HepG2 (cell line): ENCODE measurements around the gene INO80E. TPM values are rescaled to one million over a fixed set of nuclear protein-coding genes. Genes with fewer than 3 reads are reported as not detected.

ENCODE experiments used
- ATAC-seq: fragments of 200-7000 bp; cut with Tn5 transposase; 3 replicates; pipeline ENCODE4 v1.9.1; 2020; ENCODE audit warnings: mild to moderate bottlenecking, moderate library complexity
- BruUV-seq: library from RNA; stranded (reverse); fragments of 400-500 nt; replicated peaks from 2 replicates; lab custom pipeline; 2021; lab: Mats Ljungman, UMichigan
- CTCF ChIA-PET: fragments of 300-600 bp; formaldehyde crosslinking; extraction: SDS; loops from one replicate; lab custom pipeline; 2021; ENCODE audit warnings: low total read pairs, inconsistent platforms, low intra/inter-chr PET ratio; lab: Yijun Ruan, JAX
- POLR2A ChIA-PET: fragments of 350-600 bp; sonication (Branson Sonifier 250); formaldehyde crosslinking; loops from one replicate; lab custom pipeline; 2020; ENCODE audit warnings: antibody characterized with exemption, inconsistent platforms; lab: Yijun Ruan, JAX
- DNase-seq: peaks from one replicate; pipeline ENCODE4 v3.0.0-alpha.2; 2015; ENCODE audit warnings: low spot score
- FAIRE-seq: peaks from 3 replicates; lab custom pipeline; 2011; peaks lifted over from hg19 to GRCh38; lab: Jason Lieb, UNC
- H2AFZ ChIP-seq: one replicate; pipeline ENCODE4 v1.6.1; 2011; ENCODE audit warnings: low read length, inconsistent platforms
- H3K27ac ChIP-seq: fragments of 300-600 bp; 3 replicates; pipeline ENCODE4 v1.8.0; 2011; ENCODE audit warnings: mixed run types, mild to moderate bottlenecking, mixed read lengths, low read length, inconsistent platforms; ENCODE audit not compliant: insufficient read depth; ENCODE audit errors: extremely low read length
- H3K27me3 ChIP-seq, 2 experiments: fragments of 200-600 bp in 1 of 2; 2 replicates in 1 of 2; 3 replicates in 1 of 2; pipeline versions ENCODE4 v1.6.0 to v1.8.0; 2011; ENCODE audit warnings: low read length in 2 of 2, mild to moderate bottlenecking in 2 of 2, moderate library complexity in 2 of 2, inconsistent platforms in 1 of 2; ENCODE audit not compliant: insufficient read depth in 2 of 2, control insufficient read depth in 1 of 2
- H3K36me3 ChIP-seq, 2 experiments: fragments of 200-600 bp in 1 of 2; replicated peaks in 1 of 2; 2 replicates in 1 of 2; 3 replicates in 1 of 2; pipeline versions ENCODE4 v1.5.1 to v1.8.0; 2011; ENCODE audit warnings: low read length in 2 of 2, inconsistent platforms in 1 of 2; ENCODE audit not compliant: insufficient read depth in 2 of 2, control insufficient read depth in 1 of 2
- H3K4me1 ChIP-seq: 2 replicates; pipeline ENCODE4 v1.5.1; 2012; ENCODE audit warnings: low read length, inconsistent platforms; ENCODE audit not compliant: insufficient read depth
- H3K4me2 ChIP-seq: 2 replicates; pipeline ENCODE4 v1.6.0; 2011; ENCODE audit warnings: low read depth, low read length, inconsistent platforms
- H3K4me3 ChIP-seq, 3 experiments: fragments of 200-600 bp in 1 of 3; sonication (generic), shearing (Covaris generic) in 1 of 3; replicated peaks in 1 of 3; 2 replicates each; pipeline ENCODE4 v1.5.1; 2011 to 2016; ENCODE audit warnings: low read length in 3 of 3, inconsistent platforms in 2 of 3, low read depth in 2 of 3, mild to moderate bottlenecking in 2 of 3, control low read depth in 1 of 3, mixed read lengths in 1 of 3; ENCODE audit not compliant: insufficient read depth in 1 of 3
- H3K79me2 ChIP-seq: one replicate; pipeline ENCODE4 v1.6.1; 2011; ENCODE audit warnings: low read length, inconsistent platforms; ENCODE audit not compliant: insufficient read depth
- H3K9ac ChIP-seq: 2 replicates; pipeline ENCODE4 v1.6.0; 2011; ENCODE audit warnings: mild to moderate bottlenecking, low read depth, low read length, inconsistent platforms; ENCODE audit not compliant: insufficient read depth
- H3K9me3 ChIP-seq: 2 replicates; pipeline ENCODE4 v1.5.1; 2012; ENCODE audit warnings: mild to moderate bottlenecking, low read length
- H4K20me1 ChIP-seq: 2 replicates; pipeline ENCODE4 v1.6.0; 2011; ENCODE audit warnings: inconsistent platforms, mild to moderate bottlenecking, low read length, moderate library complexity; ENCODE audit not compliant: insufficient read depth
- AKAP8 ChIP-seq: sonication (generic); formaldehyde crosslinking; IDR thresholded peaks from 2 replicates; pipeline ENCODE4 v1.5.1; 2020; ENCODE audit warnings: mild to moderate bottlenecking, missing genetic modification reagents
- ARNT ChIP-seq: fragments of 450-650 bp; IDR thresholded peaks from 2 replicates; pipeline ENCODE4 v1.6.1; 2017
- FOXM1 ChIP-seq: sonication (generic); formaldehyde crosslinking; IDR thresholded peaks from 2 replicates; pipeline ENCODE4 v1.5.0; 2020; ENCODE audit warnings: missing genetic modification reagents
- HDAC1 ChIP-seq: sonication (generic); formaldehyde crosslinking; IDR thresholded peaks from 2 replicates; pipeline ENCODE4 v1.5.1; 2020; ENCODE audit warnings: mild to moderate bottlenecking, missing genetic modification reagents
- HNRNPK ChIP-seq: fragments of 200-400 bp; formaldehyde crosslinking; IDR thresholded peaks from 2 replicates; pipeline ENCODE4 v1.6.1; 2018; ENCODE audit warnings: low read length, low read depth, moderate library complexity, mild to moderate bottlenecking; ENCODE audit not compliant: poor library complexity, severe bottlenecking
- HOXD1 ChIP-seq: sonication (generic); formaldehyde crosslinking; IDR thresholded peaks from 2 replicates; pipeline ENCODE4 v1.5.0; 2020; ENCODE audit warnings: missing genetic modification reagents
- NFRKB ChIP-seq: fragments of 450-650 bp; IDR thresholded peaks from 2 replicates; pipeline ENCODE4 v1.6.1; 2017
- PHB2 ChIP-seq: fragments of 450-650 bp; IDR thresholded peaks from 2 replicates; pipeline ENCODE4 v1.6.1; 2018; ENCODE audit not compliant: partially characterized antibody
- PTBP1 ChIP-seq: fragments of 200-400 bp; formaldehyde crosslinking; IDR thresholded peaks from 2 replicates; pipeline ENCODE4 v1.6.1; 2018; ENCODE audit warnings: low read length, low read depth; ENCODE audit not compliant: poor library complexity, severe bottlenecking
- RFX1 ChIP-seq: fragments of 450-650 bp; IDR thresholded peaks from 2 replicates; pipeline ENCODE4 v1.6.1; 2017
- SAFB2 ChIP-seq: sonication (generic); formaldehyde crosslinking; IDR thresholded peaks from 2 replicates; pipeline ENCODE4 v1.5.1; 2020; ENCODE audit warnings: missing genetic modification reagents, low read depth, mild to moderate bottlenecking, borderline replicate concordance
- STAT5B ChIP-seq: sonication (generic); formaldehyde crosslinking; IDR thresholded peaks from 2 replicates; pipeline ENCODE4 v1.4.0; 2020; ENCODE audit warnings: missing genetic modification reagents
- ZIK1 ChIP-seq: sonication (generic); formaldehyde crosslinking; IDR thresholded peaks from 2 replicates; pipeline ENCODE4 v1.5.0; 2020; ENCODE audit warnings: mild to moderate bottlenecking, low read depth, missing genetic modification reagents, borderline replicate concordance
- WGBS: methylation state at CpG from one replicate; pipeline ENCODE4 v1.1.6; 2017; ENCODE audit warnings: low lambda C conversion rate; 5-methylcytosine and 5-hydroxymethylcytosine counted together
- in situ Hi-C: cut with HindIII; loops from 2 replicates; pipeline ENCODE4 v1.10.0; 2017; ENCODE audit warnings: low pct_unique_long_range_greater_than_20kb; ENCODE audit not compliant: extremely low pct_ligation_motif_present
- intact Hi-C: fragments of 100-400 bp; cut with micrococcal nuclease; formaldehyde crosslinking; loops from one replicate; pipeline ENCODE4 v1.10.0; 2022; ENCODE audit not compliant: unreplicated experiment
- polyA plus RNA-seq, 8 experiments: library from polyadenylated mRNA; depleted of rRNA in 3 of 8; stranded (reverse) in 7 of 8; unstranded in 1 of 8; fragments of >200 nt; fragmentation: Illumina TruSeq in 4 of 8; extraction: Trizol in 4 of 8; gene quantifications; 2 replicates each; pipeline versions ENCODE4 v1.2.1 to v1.2.3, GENCODE V29; 2011 to 2016; ENCODE audit warnings: low read depth in 4 of 8, missing spikeins in 1 of 8, mixed read lengths in 1 of 8; ENCODE audit not compliant: insufficient read depth in 1 of 8
- total RNA-seq, 5 experiments: library from RNA; depleted of rRNA; stranded (reverse); fragments of >200 nt; fragmentation: Illumina TruSeq; extraction: Trizol; gene quantifications; 2 replicates each; pipeline ENCODE4 v1.2.3, GENCODE V29; 2016; ENCODE audit warnings: low read depth in 1 of 5
- TF ChIP-seq, protein P1 (sequence below): sonication (generic); formaldehyde crosslinking; conservative IDR thresholded peaks from 2 replicates; pipeline ENCODE4 v1.4.0; 2020; ENCODE audit warnings: missing genetic modification reagents

Gene INO80E
- total and polyA plus RNA-seq, 2 of the 13 experiments (the other 11 are each of a cell fraction or from before 2014, with no cell fraction given), result 25.8 to 45.6 TPM

DNA sequence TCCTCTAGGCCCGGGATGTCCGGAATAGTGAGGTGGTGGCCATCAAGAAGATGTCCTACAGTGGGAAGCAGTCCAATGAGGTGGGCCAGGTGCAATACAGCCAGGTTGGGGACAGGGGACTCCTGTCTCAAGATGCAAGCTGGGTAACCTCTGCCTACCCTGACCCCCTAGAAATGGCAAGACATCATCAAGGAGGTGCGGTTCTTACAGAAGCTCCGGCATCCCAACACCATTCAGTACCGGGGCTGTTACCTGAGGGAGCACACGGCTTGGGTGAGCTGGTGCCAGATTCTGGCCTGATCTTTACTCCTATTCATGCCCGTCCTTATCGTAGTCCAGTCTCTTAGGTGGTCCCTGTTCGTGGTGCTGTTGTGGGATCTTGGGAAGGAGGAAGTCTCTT is 18.0 kb upstream of the INO80E start:
- WGBS, result 94% methylated on average over 9 of the region's 9 CpGs
- Histone ChIP-seq H3K4me1 (peaks cover 27% of the 10 kb centered on the region), H4K20me1 (peaks cover 23% of the 10 kb centered on the region), H3K79me2 (peaks cover 38% of the 10 kb centered on the region), H3K27ac (no peak overlapping the region), H3K4me2 (no peak overlapping the region), H3K27me3 (no peaks in the 10 kb centered on the region; a peak in 1 of 5 replicates), H3K9ac (no peak overlapping the region), H3K9me3 (no peaks in the 10 kb centered on the region), H2AFZ (no peak overlapping the region), H3K36me3 (peaks cover 42 to 65% of the 10 kb centered on the region in 2 experiments), H3K4me3 (no peak overlapping the region)
- BruUV-seq, result no TSS peak
- intact Hi-C loops (no loop called here), in situ Hi-C loops (no loop called here)
- CTCF ChIA-PET, result no interaction called here
- POLR2A ChIA-PET, result interaction anchor here (0.6 to 1.5 kb wide), 2 partner anchors 87 to 152 kb away, joined by 3 read pairs; partner anchors contain the start of gene ALDOA
- no peak for TF ChIP-seq ZIK1 (CRISPR knock-in tag)
- no peak for TF ChIP-seq RFX1
- no peak for TF ChIP-seq HDAC1 (CRISPR knock-in tag)
- no peak for TF ChIP-seq PHB2
- FAIRE-seq, result no peak
- no peak for DNase-seq
- ATAC-seq, result no peak

- FAIRE-seq (no peak), DNase-seq (no peak), ATAC-seq (no peak)
- CTCF ChIA-PET, result no interaction called here
- Histone ChIP-seq H3K79me2 (peaks cover 38% of the 10 kb centered on the region), H3K36me3 (peaks cover 48 to 71% of the 10 kb centered on the region in 2 experiments), H4K20me1 (peaks cover 23% of the 10 kb centered on the region), H3K27me3 (no peaks in the 10 kb centered on the region; a peak in 1 of 5 replicates), H3K4me1 (peaks cover 24% of the 10 kb centered on the region), H3K9me3 (no peaks in the 10 kb centered on the region), H3K4me2 (no peak overlapping the region), H3K27ac (no peak overlapping the region), H3K4me3 (no peak overlapping the region), H3K9ac (no peak overlapping the region), H2AFZ (no peak overlapping the region)
- POLR2A ChIA-PET, result interaction anchor here (0.6 to 1.5 kb wide), 2 partner anchors 87 to 152 kb away, joined by 3 read pairs; partner anchors contain the start of gene ALDOA
- 98% methylated on average over 9 of the region's 9 CpGs for WGBS
- in situ Hi-C loops (no loop called here), intact Hi-C loops (no loop called here)
- BruUV-seq, result no TSS peak
- TF ChIP-seq PTBP1, result no peak
- TF ChIP-seq AKAP8 (CRISPR knock-in tag), result 0 out of 2 replicates have a peak, but pooled peaks have one; percentile 30
- 0 out of 2 replicates have a peak, but pooled peaks have one; percentile 24 for TF ChIP-seq SAFB2
- TF ChIP-seq, protein P1, sequence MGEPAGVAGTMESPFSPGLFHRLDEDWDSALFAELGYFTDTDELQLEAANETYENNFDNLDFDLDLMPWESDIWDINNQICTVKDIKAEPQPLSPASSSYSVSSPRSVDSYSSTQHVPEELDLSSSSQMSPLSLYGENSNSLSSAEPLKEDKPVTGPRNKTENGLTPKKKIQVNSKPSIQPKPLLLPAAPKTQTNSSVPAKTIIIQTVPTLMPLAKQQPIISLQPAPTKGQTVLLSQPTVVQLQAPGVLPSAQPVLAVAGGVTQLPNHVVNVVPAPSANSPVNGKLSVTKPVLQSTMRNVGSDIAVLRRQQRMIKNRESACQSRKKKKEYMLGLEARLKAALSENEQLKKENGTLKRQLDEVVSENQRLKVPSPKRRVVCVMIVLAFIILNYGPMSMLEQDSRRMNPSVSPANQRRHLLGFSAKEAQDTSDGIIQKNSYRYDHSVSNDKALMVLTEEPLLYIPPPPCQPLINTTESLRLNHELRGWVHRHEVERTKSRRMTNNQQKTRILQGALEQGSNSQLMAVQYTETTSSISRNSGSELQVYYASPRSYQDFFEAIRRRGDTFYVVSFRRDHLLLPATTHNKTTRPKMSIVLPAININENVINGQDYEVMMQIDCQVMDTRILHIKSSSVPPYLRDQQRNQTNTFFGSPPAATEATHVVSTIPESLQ, result no peak
- TF ChIP-seq ARNT, result no peak
- TF ChIP-seq FOXM1 (CRISPR knock-in tag), result no peak
- no peak for TF ChIP-seq HOXD1 (CRISPR knock-in tag)
- TF ChIP-seq HNRNPK, result no peak
- TF ChIP-seq NFRKB, result no peak
- no peak for TF ChIP-seq STAT5B (CRISPR knock-in tag)
Measured at GRCh38 chr16:29978564-29979270, 17.3 kb upstream of the INO80E start.
